ENCODE measurements around the gene KCTD16.

GRCh38 chr5:144318011-144318410 lies 147.3 kb downstream of the KCTD16 start:
- TF ChIP-seq EZH2phosphoT487 (IDR thresholded peaks at IDR 0.05; ENCODE audit: low read length) (no peak), CTCF (IDR thresholded peaks at IDR 0.05; ENCODE audit: low read length) (no peak), EZH2 (optimal IDR thresholded peaks at IDR 0.05; ENCODE audit: low read depth, low read length) (no peak)
